Endodermal cell (in vitro differentiated cells): ENCODE data around the gene TCEAL7. TPM values are rescaled to one million over a fixed set of nuclear protein-coding genes. Genes with fewer than 3 reads are reported as not detected.

Experiments used
- DNase-seq: peaks from one replicate; pipeline ENCODE4 v3.0.0-alpha.2; 2017
- H3K27ac ChIP-seq: 2 replicates; pipeline ENCODE4 v1.5.1; 2013; ENCODE audit warnings: mild to moderate bottlenecking, low read depth, low read length, moderate library complexity
- H3K27me3 ChIP-seq: 2 replicates; pipeline ENCODE4 v1.6.1; 2013; ENCODE audit warnings: mild to moderate bottlenecking, low read length, moderate library complexity; ENCODE audit not compliant: insufficient read depth, control insufficient read depth, poor library complexity, severe bottlenecking
- H3K36me3 ChIP-seq: 2 replicates; pipeline ENCODE4 v1.7.0; 2013; ENCODE audit warnings: mild to moderate bottlenecking, low read length, moderate library complexity; ENCODE audit not compliant: control insufficient read depth, insufficient read depth
- H3K4me1 ChIP-seq: one replicate; pipeline ENCODE4 v1.7.0; 2013; ENCODE audit warnings: low read length; ENCODE audit not compliant: control insufficient read depth, insufficient read depth
- H3K4me3 ChIP-seq: 2 replicates; pipeline ENCODE4 v1.5.1; 2013; ENCODE audit warnings: mild to moderate bottlenecking, low read length, moderate library complexity
- H3K9ac ChIP-seq: 2 replicates; pipeline ENCODE4 v1.6.1; 2013; ENCODE audit warnings: mild to moderate bottlenecking, low read length, moderate library complexity; ENCODE audit not compliant: poor library complexity, severe bottlenecking; ENCODE audit errors: extremely low read depth
- H3K9me3 ChIP-seq: 2 replicates; pipeline ENCODE4 v1.6.1; 2013; ENCODE audit warnings: mild to moderate bottlenecking, low read length, moderate library complexity; ENCODE audit not compliant: control insufficient read depth
- H3K27ac Mint-ChIP-seq: 2 replicates; pipeline ENCODE4 v1.8.0; 2020; ENCODE audit warnings: mixed read lengths
- H3K27me3 Mint-ChIP-seq: 2 replicates; pipeline ENCODE4 v1.8.0; 2021; ENCODE audit warnings: mild to moderate bottlenecking, mixed read lengths; ENCODE audit not compliant: insufficient read depth
- H3K36me3 Mint-ChIP-seq: 2 replicates; pipeline ENCODE4 v1.8.0; 2020; ENCODE audit warnings: low read depth, mixed read lengths
- H3K4me1 Mint-ChIP-seq: 2 replicates; pipeline ENCODE4 v1.8.0; 2020; ENCODE audit warnings: mixed read lengths
- H3K4me3 Mint-ChIP-seq: 2 replicates; pipeline ENCODE4 v1.8.0; 2020; ENCODE audit warnings: mild to moderate bottlenecking, moderate library complexity, mixed read lengths
- H3K9me3 Mint-ChIP-seq: 2 replicates; pipeline ENCODE4 v1.8.0; 2020; ENCODE audit warnings: mild to moderate bottlenecking, mixed read lengths
- CTCF ChIP-seq: fragments of 200-600 bp; sonication (generic); conservative IDR thresholded peaks from 2 replicates; pipeline ENCODE4 v1.5.0; 2021; ENCODE audit warnings: antibody characterized with exemption, mild to moderate bottlenecking
- WGBS, 2 experiments: methylation state at CpG; one replicate each; pipeline versions ENCODE4 v1.1.5 to v1.1.7; 2013; ENCODE audit warnings: missing lambda C conversion rate in 2 of 2, mixed read lengths in 1 of 2; ENCODE audit not compliant: insufficient coverage in 1 of 2, insufficient read length in 1 of 2; 5-methylcytosine and 5-hydroxymethylcytosine counted together
- total RNA-seq, 2 donors: library from RNA; stranded (reverse); fragmentation: NEBNext Ultra II Directional in 1 of 2; extraction: Animal tissue kit (Norgen Biotek cat#: 25700) in 1 of 2; gene quantifications; 2 replicates in 1 of 2; 3 replicates in 1 of 2; pipeline ENCODE4 v1.2.1, GENCODE V29; 2021

TCEAL7 gene
- total RNA-seq, 2 donors from 2014 or later, result 5.3 to 6.7 TPM

- peak; percentile 81 for DNase-seq
- peak overlapping the region; percentile 66 for H3K27ac ChIP-seq
- H3K27me3 Mint-ChIP-seq, result no peaks in the 10 kb centered on the region
- H3K36me3 Mint-ChIP-seq, result peaks cover 26% of the 10 kb centered on the region
- peak overlapping the region; percentile 77 for H3K9ac ChIP-seq
- no peak for TF ChIP-seq CTCF
- WGBS, 2 experiments, result 0 to 6% methylated on average over 1 to 2 of the region's 19 CpGs
- peaks cover 23% of the 10 kb centered on the region for H3K4me1 Mint-ChIP-seq
- H3K4me3 ChIP-seq, result peak overlapping the region; percentile 88
- no peaks in the 10 kb centered on the region for H3K9me3 ChIP-seq
- H3K27ac Mint-ChIP-seq, result peak overlapping the region; percentile 94
- peaks cover 12% of the 10 kb centered on the region for H3K9me3 Mint-ChIP-seq
- H3K36me3 ChIP-seq, result peaks cover 25% of the 10 kb centered on the region
- no peaks in the 10 kb centered on the region for H3K27me3 ChIP-seq
- no peaks in the 10 kb centered on the region for H3K4me1 ChIP-seq
- peak overlapping the region; percentile 73 for H3K4me3 Mint-ChIP-seq
Observed at GRCh38 chrX:103376979-103377324, 46.9 kb downstream of the TCEAL7 start.

- H3K4me3 Mint-ChIP-seq, result peak overlapping the region; percentile 73
Observed at GRCh38 chrX:103378990-103379389, 49.0 kb downstream of the TCEAL7 start.

More at GRCh38 chrX:103378990-103379389, 49.0 kb downstream of the TCEAL7 start:
- peak; percentile 10 for TF ChIP-seq CTCF
- Mint-ChIP-seq H3K9me3 (peaks cover 21% of the 10 kb centered on the region), H3K36me3 (peaks cover 26% of the 10 kb centered on the region), H3K4me1 (peaks cover 16% of the 10 kb centered on the region), H3K27ac (peak overlapping the region; percentile 57), H3K27me3 (no peaks in the 10 kb centered on the region)
- no peak for DNase-seq
- Histone ChIP-seq H3K9ac (no peak overlapping the region), H3K4me3 (peak overlapping the region; percentile 88), H3K36me3 (peaks cover 25% of the 10 kb centered on the region), H3K27ac (no peak overlapping the region), H3K9me3 (no peaks in the 10 kb centered on the region), H3K4me1 (no peaks in the 10 kb centered on the region), H3K27me3 (no peaks in the 10 kb centered on the region)
- 64 to 100% methylated on average over 1 to 2 of the region's 2 CpGs for WGBS, 2 experiments

Other genes starting within 250 kb of the TCEAL7 start
- under 1 TPM in 1 of 2 donors, not detected in 1; 0.51 TPM for gene NXF3, start 237.1 kb upstream of the TCEAL7 start, total RNA-seq
- 10 to 100 TPM; 65.1 to 71.0 TPM for gene BEX4, start 115.1 kb upstream of the TCEAL7 start, total RNA-seq
- gene TCEAL8, start 75.1 kb upstream of the TCEAL7 start, total RNA-seq, result 100 to 1,000 TPM in 1 of 2 donors, 10 to 100 TPM in 1; 81.4 to 113 TPM
- 1 to 10 TPM in 1 of 2 donors, under 1 TPM in 1; 0.22 to 4.4 TPM for gene TCEAL5, start 53.5 kb upstream of the TCEAL7 start, total RNA-seq
- 10 to 100 TPM; 23.6 to 32.3 TPM for gene BEX2, start 19.2 kb upstream of the TCEAL7 start, total RNA-seq
- gene TCEAL9, start 26.3 kb downstream of the TCEAL7 start, total RNA-seq, result 100 to 1,000 TPM in 1 of 2 donors, 10 to 100 TPM in 1; 97.6 to 125 TPM
- gene BEX3, start 46.3 kb downstream of the TCEAL7 start, total RNA-seq, result 100 to 1,000 TPM; 595 to 651 TPM
- under 1 TPM; 0.51 to 0.66 TPM for gene RAB40A, start 189.2 kb downstream of the TCEAL7 start, total RNA-seq